COLO829 (cell line): Measurements from ENCODE around the gene THSD1.
"Not testable (repeated sequence)": the region's sequence is repeated elsewhere in the genome, so short reads cannot be mapped to it uniquely, and the experiment has no call there.

Experiments used
- DNase-seq: peaks from one replicate; pipeline ENCODE4 v3.0.0; 2012; ENCODE audit warnings: low spot score

The THSD1 gene

GRCh38 chr13:52353193-52353592 lies 52.8 kb downstream of the THSD1 start:
- no peak for DNase-seq

GRCh38 chr13:52348983-52349780 lies 56.8 kb downstream of the THSD1 start:
- DNase-seq: peak; percentile 79

GRCh38 chr13:52348071-52348470 lies 57.9 kb downstream of the THSD1 start:
- DNase-seq: peak; percentile 90

GRCh38 chr13:52345631-52346251 lies 60.2 kb downstream of the THSD1 start:
- DNase-seq: no peak

- DNase-seq: no peak
Measured at GRCh38 chr13:52345048-52345447, 60.9 kb downstream of the THSD1 start.

GRCh38 chr13:52344108-52344507 lies 61.9 kb downstream of the THSD1 start:
- no peak for DNase-seq

- DNase-seq: not testable (repeated sequence)
Measured at GRCh38 chr13:52342203-52342602, 63.8 kb downstream of the THSD1 start.

GRCh38 chr13:52337828-52338455 lies 68.0 kb downstream of the THSD1 start:
- not testable (repeated sequence) for DNase-seq

- DNase-seq: not testable (repeated sequence)
Measured at GRCh38 chr13:52334107-52334506, 71.9 kb downstream of the THSD1 start.

- not testable (repeated sequence) for DNase-seq
Measured at GRCh38 chr13:52331844-52332243, 74.1 kb downstream of the THSD1 start.
